ENCODE data around the gene ARID1B.

The ARID1B gene

DNA sequence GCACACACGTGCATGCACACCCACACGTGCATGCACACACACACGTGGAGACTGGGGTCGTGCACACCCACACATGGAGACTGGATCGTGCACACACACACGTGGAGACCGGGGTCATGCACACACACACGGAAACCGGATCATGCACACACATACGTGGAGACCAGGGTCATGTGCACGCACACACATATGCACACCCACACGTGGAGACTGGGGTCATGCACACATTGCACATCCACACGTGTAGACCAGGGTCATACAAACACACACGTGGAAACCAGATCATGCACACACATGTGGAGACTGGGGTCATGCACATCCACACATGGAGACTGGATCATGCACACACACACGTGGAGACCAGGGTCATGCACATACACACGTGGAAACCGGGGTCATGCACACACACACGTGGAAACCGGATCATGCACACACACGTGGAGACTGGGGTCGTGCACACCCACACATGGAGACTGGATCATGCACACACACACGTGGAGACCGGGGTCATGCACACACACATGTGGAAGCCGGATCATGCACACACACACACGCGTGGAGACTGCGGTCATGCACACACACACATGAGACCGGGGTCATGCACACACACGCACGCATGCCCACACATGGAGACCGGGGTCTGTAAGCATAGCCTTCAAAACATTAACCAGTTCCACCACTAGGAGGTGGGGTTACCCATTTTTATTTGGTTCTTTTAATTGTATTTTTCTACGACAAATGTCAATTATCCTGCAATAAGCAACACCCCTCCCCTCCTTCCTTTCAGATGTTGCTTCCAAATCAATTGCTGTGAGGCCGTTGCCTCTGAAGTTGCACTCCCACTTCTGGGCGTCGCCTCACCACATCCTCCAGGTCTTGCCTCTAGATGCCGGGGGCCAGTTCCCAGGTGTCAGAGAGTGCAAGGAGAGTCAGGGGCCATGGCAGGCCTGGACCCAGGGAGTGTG, 450.3 kb downstream of the ARID1B start:
- no peak for DNase-seq (ENCODE audit: low read depth)

DNA sequence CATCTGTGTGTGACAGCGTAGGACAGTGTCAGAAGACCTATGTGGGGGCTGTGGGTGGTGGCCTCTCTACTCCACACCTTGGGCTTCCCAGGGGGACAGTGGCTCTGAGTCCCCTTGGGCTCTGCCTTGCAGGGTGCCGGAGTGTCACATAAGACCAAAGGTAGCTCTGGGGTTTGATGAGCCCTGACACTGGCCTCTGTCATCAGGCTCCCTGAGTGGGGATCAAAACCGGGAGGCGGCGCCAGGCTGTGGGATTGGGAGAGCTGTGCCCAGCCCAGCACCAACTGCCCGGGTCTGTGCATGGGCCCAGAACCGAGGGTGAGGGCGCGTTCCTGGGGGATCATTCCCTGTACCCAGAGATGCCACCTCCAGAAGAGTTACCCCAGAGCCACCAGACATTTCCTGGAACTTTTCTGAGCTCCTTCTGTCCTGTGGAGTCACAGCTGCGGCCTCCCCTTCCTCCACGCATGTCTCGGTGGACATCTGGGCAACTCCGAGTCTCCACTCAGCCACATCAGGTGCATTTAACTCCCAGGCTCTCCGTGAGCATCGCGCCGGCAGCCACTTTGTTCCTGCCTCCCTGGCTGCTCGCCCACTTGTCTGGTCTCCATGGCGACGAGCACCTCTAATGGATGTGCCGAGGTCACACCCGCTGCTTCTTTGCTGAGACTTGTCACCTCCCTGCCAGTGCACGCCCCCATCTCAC, 451.4 kb downstream of the ARID1B start:
- DNase-seq (ENCODE audit: low read depth) = no peak

DNA sequence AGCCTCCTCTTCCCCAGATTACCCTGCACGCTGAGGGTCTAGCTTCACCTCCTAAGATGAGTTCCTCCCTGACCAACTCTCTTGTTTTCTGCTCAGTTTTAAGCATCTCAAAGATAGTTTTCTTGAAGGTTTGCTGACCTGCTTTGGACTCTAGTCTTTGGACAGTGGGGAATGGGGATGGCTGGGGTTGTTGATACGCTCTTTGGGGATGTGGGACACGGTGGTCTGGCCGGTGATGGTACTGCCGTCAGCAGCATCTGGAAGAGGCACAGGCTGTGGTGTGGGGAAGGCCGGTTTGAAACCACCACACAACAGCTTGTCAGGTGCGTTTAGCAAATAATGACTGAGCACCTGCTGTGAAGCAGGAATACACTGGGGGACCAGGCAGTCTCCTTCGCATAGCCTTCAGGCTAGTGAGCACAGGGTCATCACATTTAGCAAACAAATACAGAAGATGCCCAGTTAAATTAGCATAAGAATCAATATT, 452.0 kb downstream of the ARID1B start:
- no peak for DNase-seq (ENCODE audit: low read depth)

DNA sequence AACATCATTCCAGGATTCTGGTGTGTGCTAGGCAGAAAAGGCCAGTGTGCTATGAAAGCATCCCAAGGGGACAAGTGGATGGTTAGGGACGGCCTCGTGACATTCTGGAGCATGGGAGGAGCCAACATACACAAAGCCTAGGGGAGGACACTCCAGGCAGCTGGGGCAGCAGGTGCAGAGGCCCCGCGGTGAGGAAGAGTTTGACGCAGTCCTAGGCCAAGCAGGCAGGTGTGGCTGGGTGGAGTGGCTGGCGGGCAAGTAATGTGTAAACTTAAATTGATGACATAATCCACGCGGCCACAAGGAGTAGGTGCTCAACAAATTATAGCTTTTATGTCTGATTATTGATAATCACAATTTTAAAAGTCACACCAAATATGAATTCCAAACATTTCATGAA, 452.5 kb downstream of the ARID1B start:
- DNase-seq (ENCODE audit: low read depth) = no peak

DNA sequence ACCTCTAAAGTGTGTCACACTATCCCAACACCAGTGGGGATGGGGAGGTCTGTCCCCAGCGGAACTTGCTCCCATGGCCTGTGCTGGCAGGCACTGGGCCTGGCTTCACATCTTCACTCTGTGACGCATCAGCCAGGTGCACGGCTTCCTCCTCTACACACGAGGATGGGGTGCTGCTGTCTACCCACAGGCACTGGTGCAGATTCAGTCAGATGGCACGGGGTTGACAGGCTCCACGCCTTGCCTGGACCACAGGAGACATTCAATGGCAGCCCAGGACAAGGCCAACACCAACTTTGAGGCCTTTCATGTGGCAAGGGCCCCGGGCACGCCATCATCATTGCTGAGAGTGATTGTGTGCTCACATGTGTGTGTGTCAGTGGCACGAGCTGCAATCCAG, 453.7 kb downstream of the ARID1B start:
- no peak for DNase-seq (ENCODE audit: low read depth)

DNA sequence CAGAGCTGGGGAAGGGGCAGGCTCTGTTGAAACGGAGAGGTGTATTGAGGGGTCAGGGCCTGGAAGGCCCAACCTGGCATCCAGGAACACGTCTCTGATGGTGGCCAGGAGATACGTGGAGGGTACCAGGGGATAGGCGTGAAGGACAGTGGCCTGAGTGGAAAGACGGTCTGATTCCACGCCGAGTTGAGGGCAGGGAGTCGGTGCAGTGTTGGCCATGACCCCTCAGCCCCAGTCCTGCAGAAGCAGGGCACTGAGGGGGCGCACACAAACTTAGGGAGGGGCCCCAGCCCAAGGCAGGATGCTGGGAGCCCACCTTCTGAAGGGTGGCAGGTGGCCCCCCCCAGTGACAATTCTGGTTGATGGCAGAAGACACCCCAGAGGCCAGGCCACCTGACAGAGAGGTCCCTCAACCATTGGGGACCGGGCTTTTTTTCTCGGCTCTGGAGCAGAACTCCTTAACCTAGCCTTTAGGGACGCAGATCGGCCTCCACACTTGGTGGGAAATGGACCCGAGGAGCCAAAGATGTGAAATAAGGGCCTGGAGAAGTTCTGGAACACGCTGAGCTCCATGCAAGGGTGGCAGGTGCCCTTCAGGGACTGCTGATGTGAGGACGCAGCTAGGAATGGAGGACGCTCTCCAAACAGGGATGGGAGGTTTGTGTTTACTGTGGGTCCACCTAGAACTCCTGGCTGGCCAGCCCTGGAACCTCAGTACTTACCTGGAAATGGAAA, 455.1 kb downstream of the ARID1B start:
- no peak for DNase-seq (ENCODE audit: low read depth)

DNA sequence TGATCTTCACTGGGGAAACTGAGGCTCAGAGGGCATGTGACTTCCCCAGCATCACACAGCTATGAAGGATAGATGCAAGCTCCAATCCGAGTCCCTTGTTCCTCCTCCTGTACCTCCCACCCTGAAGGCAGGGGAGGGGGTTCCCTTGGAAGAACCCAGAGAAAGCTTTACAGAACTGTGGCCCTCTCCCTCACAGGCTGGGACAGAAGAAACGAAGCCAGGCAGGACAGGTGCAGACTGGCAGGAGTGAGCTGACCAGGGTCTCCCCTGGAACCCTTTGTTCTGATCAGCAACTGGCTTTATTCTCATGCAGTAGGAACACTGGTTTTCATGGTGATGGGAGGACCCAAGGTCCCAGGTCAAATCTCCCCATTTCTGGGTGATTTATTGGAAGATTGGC, 456.0 kb downstream of the ARID1B start:
- no peak for DNase-seq (ENCODE audit: low read depth)

DNA sequence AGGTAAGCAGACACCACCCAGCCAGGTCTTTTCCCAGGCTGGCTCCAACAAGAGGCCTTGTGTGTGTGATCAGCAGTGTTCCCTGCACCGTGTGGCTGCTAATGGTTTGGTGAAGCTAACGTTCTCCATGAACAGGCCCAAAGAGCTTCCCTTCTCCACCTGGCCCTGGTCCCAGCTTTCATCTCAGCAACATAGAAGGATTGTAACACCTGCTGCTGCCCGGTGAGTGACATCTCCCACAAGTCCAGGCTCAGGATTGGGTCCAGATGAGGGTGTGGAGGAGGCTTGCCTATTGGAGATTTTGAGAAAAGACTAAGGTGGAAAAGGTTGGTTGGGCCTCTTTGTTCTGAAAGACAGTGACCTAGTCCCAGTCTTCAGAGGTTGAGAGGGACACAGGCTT, 456.5 kb downstream of the ARID1B start:
- no peak for DNase-seq (ENCODE audit: low read depth)

DNA sequence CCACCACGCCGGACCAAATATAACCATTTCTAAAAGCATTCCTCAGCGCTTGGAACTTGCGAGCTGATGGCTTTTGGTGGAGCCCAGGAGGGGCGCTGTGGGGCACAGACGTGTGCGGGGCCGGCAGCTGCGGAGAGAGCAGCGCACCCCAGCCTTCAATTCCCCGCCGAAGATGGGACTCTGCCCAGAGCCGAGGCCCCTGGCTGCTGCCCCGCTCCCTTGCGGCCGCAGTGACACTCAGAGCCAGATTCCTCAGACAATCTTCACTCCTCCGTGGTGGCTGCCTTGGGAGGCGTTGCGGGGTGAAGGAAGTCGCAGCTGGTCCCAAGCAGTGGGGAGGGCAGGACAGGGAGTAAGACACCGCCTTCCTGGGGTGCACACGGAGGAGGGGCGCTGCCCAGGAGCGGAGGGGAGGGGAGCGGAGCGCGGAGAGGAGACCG, 458.4 kb downstream of the ARID1B start:
- peak; percentile 55 for DNase-seq (ENCODE audit: low read depth)

DNA sequence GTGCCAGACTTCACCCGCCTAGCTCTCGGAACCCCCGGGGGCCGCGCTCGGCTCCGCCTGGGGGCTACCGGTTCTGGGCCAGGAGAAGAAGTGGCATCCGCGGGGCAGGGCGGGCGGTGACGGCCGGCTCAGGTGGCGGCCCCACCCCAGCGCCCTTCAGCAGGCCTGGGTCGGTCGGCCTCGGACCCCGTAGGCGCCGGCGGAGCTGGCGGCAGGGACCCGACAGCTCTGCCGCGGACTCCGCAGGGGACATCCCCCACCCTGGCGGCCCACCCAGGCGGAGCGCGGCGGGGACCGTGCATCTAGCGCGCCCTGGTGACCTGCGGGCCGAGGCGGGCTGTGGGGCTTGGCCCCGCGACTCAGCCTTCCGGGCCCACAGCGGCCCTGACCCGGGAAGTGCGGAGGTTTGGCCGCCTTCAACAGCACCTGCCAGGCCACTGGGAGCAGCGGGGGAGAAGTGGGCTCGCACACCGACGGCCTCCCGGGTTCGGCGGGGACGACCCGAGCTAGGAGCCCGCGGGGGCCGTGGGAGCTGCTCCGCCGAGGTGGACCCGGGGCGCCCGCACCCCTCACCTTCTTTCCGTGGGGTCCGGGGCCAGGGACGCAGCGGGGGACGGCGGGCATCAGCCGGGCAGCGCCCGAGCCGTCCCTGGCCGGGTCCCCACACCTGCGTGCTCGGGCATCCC, 459.0 kb downstream of the ARID1B start:
- no peak for DNase-seq (ENCODE audit: low read depth)

DNA sequence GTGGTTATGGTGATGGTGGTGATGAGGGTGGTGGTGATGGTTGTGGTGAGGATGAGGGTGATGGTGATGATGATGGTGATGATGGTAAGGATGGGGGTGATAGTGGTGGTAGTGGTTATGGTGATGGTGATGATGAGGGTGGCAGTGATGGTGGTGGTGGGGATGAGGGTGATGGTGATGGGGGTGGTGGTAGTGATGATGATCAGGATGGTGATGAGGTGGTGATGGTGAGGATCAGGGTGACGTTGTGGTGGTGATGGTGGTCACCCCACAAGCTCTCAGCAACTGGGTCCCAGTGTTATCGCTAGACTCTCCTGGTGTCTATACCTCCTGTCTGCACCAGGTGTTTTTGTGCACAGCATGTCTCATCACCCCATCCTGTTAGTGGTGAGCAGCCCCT, 461.2 kb downstream of the ARID1B start:
- no peak for DNase-seq (ENCODE audit: low read depth)

DNA sequence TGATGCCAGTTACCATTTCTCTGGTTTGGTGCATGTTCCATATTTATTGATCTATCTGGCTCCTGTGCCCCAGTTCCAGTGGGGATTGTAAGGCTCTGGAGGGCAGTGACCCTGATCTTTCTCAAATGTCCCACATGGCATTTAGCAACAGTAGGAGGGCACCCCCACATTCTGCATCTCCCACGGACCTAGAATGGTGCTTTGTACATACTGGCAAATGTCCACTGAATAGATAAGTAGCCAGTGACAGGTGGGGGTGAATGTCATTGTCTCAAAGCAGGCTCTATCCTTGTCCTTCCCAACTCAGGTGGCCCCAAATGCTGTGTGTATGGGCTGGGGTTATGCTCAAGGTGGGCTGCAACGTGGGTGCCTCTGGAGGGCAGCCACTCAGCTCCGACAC, 462.0 kb downstream of the ARID1B start:
- DNase-seq (ENCODE audit: low read depth) = no peak

DNA sequence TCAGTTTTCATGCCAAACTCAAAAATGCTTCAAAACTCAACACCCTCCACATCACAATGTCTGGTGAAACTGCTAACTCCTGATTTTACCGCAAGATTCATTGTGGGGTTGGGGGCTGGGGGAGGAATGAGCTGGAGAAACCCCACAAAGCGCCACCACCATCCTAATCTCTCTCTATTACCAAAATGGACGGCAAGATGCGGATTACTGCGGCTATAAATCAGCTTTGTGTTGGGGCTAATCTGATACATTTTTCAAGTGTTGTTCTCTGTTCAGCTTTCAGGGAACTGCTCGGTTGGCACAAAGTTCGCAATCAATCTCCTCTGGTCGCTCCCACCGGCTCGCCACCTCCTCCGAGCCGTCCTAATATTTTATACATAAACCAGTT, 462.5 kb downstream of the ARID1B start:
- no peak for DNase-seq (ENCODE audit: low read depth)

DNA sequence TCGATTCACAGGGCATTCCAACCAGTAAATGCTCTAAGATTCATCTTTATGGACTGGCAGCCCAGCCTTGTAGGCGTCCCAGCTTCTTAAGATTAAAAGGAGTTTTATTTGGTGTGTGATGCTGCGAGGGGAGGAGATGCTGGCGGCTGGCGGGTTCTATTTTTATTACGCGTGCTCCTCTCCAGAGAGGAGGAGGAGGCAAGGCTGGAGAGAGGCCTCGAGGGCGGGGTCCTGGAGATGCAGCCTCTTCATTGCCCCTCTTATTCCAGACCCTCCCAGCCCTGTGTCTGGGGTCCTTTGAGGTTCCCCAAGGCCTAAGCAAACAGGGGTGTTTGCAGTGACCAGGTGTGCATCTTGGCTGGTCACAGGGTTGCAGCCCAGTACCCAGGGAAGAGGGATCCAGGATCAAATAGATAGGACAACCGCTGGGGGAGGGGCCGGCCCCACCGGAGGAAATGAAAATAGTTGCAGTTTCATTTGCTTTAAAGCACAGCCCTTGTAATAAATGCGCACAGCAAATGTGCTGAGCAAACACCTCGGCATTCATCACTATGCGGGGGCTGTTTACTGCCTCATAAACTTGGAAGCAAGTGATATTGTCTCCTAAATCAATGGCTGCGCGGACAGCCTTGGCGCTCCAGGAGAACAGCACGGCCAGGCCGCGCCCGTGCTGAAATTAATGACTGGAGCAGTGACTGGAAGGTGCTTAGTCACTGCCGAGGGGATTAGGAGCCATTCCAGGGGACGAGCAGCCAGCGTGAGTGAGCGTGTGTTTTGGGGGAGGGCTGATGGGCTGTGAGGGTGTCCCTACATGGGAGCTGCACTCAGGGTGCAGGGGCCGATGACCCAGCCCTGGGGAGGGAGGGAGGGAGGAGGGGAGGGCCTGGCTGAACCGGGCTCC, 463.1 kb downstream of the ARID1B start:
- no peak for DNase-seq (ENCODE audit: low read depth)

DNA sequence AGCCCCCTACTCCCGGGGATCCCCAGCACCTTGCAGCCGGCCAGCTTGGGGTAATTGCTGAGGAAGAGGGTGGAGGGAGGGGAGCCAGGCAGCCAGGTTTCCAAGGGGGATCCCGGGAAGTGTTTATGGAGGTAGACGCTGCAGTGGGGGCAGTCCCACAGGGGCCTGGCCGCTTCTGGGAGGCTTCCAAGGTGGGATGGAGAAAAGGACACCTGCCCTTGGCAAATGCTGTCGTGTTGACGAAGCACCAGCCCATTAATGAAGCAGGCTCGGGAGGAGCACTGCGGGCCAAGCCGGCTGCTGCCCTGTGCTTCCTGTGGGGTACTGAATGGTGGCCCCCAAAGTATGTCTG, 463.8 kb downstream of the ARID1B start:
- DNase-seq (ENCODE audit: low read depth) = no peak

DNA sequence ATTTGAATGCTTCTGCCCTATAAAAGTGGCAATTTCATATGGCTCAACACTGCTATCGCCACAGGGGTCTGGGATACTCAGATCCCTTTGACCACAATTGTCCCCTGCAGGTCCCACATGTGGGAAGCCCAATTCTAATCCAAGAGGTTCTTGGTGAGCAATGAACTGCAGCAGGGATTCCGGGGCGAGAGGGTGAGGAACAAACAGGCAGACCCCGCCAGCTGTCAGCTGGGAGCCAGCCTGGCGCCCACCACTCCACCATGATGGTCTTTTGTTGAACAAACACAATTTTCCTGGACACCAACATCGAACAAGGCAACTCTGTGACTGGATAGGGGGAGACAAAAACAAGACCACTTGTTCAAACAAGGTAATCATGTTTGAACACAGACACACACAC, 465.6 kb downstream of the ARID1B start:
- DNase-seq (ENCODE audit: low read depth) = no peak

DNA sequence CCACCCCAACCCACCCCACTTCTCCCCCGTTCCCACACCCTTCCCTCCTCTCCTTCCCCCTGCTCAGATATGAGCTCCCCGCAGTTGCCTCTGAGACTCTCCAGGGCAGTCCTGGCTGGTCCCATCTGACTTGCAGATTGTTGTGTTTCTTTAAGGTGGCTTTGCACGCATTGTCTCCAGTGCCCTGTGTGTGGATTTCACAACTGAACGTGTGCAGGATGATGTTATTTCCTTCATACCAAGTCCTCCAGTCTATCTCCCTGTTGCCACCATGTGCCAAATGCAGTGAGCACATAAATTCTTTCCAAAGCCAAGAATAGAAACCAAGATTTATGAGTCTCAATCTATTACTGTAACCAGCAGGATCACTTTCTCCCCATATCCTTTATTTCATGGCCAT, 467.0 kb downstream of the ARID1B start:
- DNase-seq (ENCODE audit: low read depth) = peak; percentile 94

DNA sequence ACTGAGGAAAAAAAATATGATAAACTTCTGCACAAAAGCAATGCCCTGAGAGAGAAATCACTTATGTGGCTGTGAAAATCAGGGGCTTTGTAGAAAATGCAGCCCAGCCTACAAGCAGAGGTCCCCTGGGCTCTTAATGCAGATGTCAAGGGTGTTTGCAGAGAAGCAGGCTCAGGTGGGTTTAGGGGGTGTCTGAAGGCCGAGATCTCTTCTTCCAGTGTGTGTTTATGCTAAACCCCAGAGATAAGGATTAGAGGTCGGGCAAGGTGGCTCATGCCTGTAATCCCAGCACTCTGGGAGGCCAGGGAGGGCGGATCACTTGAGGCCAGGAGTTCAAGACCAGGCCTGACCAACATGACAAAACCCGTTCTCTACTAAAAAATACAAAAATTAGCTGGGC, 467.6 kb downstream of the ARID1B start:
- no peak for DNase-seq (ENCODE audit: low read depth)

DNA sequence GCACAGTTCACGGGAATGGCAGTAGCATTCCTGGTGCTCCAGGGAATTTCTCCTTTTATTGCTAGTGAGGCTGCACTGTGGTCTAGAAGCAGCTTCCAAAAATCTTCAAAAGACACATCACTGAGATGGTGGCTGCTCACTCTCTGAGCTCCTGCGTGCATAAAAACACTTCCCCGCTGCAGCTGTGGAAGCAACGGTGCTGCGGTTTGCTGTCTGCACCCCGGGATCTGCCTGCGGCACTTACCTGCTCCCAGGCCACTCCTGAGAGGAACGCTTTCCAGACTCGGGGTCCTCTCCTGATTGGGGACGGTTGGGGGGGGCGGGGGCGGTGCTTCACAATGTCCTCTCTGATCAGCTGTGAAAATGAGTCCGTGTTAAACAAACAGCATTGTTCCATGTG, 468.3 kb downstream of the ARID1B start:
- DNase-seq (ENCODE audit: low read depth) = no peak

DNA sequence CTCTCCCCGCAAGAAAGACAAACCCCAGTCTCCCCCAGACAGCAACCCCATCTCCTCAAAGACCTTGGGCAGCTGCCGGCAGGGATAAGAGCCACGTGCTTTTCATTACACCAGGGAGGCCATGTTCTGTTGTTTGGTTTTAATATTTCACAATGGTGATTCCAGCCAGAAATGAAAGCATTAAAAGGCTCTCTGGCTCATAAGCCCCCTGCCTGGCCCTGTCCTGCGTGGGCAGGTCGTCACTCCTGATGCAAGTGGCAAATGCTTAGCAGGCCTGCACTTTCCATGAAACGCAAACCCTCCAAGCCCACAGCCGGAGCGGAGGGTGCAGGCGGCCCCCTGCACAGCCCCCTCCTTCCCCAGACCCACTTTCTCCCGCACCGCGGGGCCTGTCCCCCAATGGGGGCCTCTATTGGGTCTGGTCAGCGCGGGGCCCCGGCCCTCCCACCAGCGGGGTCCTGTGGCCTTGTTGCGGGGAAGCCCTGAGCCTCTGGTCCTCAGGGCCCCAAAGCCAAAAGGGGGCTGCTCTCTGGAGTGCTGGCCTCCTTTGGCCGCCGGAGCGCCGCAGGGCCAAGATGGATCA, 469.0 kb downstream of the ARID1B start:
- DNase-seq (ENCODE audit: low read depth) = peak; percentile 68

Measured in fibroblast of gingiva (primary cell).